GM21423 (cell line): Measurements from ENCODE around the gene KCNH1.
"Not testable (repeated sequence)": the region's sequence is repeated elsewhere in the genome, so short reads cannot be mapped to it uniquely, and the experiment has no call there.

Source experiments
- ATAC-seq: cut with Tn5 transposase; IDR thresholded peaks from one replicate; pipeline ENCODE4 v1.9.1; 2021; ENCODE audit warnings: mild to moderate bottlenecking, moderate library complexity; ENCODE audit not compliant: unreplicated experiment

KCNH1 gene

GRCh38 chr1:210692796-210693195 is 441.2 kb downstream of the KCNH1 start:
- ATAC-seq: peak; percentile 37

- ATAC-seq: no peak
Measured at GRCh38 chr1:210691039-210691610, 442.8 kb downstream of the KCNH1 start.

- no peak for ATAC-seq
Measured at GRCh38 chr1:210690236-210690635, 443.7 kb downstream of the KCNH1 start.

DNA sequence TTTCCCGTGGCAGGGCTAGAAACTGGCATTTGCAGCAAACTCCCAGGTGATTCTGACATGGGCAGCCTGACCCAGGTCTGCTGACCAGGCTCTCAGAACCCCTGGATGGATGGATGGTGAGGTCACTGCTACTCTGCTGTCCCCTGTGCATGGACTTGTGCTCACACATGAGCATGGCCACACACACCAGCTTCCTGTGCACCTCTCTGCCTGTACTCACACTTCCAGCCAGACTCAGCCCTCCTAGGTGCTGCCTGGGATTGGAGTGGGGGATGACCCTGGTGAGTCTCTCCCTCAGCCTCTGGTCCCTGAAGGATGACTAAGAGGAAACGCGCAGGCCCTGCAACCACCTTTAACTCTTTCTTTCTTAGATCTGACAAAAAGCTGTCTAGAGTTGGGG is 444.1 kb downstream of the KCNH1 start:
- no peak for ATAC-seq

DNA sequence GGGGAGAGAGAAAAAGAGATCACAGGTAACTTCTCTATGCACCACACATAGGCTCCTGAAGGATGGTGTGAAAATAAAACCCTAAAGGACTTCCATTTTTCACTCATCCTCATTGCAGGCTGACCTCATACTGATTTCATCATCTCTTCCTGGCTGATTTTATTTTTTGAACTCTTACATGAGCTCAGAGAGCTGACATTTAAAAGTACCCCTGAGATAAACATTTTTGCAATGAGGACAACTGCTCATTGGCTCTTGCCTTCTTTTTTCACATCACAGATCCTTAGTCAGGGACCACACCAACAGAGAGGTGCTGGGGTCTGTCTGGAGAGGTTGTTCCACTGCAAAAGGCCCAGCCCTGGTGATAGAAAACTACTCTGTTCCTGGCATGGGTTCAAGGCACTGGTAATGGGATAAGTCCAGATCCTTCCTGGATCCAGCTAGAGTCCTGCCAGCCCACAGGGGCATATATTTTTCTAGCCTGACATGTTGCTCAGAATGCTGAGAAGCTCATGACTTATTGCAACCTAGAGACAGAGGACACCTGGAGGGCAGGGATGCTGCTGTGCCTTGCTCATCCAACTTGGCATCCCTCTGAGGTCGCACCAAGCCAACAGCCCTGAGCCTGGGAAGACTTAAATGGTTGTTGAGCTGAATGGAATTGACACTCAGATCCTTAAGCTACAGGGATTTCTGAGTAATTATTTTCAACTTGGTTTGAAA is 445.3 kb downstream of the KCNH1 start:
- no peak for ATAC-seq

- no peak for ATAC-seq
Measured at GRCh38 chr1:210687582-210688279, 446.2 kb downstream of the KCNH1 start.

GRCh38 chr1:210686841-210687240 is 447.1 kb downstream of the KCNH1 start:
- no peak for ATAC-seq

- ATAC-seq: peak; percentile 7
Measured at GRCh38 chr1:210685295-210685650, 448.7 kb downstream of the KCNH1 start.

- ATAC-seq: peak; percentile 81
Measured at GRCh38 chr1:210684466-210685294, 449.3 kb downstream of the KCNH1 start.

GRCh38 chr1:210683403-210684047 is 450.4 kb downstream of the KCNH1 start:
- ATAC-seq: no peak

- no peak for ATAC-seq
Measured at GRCh38 chr1:210681158-210681557, 452.8 kb downstream of the KCNH1 start.

DNA sequence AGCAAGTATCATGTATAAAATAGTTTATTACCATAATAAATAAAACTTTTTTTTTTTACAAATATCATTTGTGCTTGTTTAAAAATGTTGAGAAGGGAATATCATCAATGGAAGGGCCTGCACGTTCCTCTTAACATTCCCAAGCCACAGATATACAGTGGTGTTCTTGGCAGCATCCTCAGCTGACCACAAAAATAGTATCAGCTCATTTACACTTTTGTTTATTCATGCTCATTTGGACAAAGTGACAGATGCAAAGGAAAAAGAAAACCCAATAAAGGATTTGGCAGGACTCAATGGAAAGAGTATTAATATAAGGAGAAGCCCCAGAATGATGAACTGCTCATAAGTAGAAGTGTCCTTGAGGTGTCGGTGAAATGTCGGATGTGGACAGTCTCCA is 455.6 kb downstream of the KCNH1 start:
- ATAC-seq: no peak

DNA sequence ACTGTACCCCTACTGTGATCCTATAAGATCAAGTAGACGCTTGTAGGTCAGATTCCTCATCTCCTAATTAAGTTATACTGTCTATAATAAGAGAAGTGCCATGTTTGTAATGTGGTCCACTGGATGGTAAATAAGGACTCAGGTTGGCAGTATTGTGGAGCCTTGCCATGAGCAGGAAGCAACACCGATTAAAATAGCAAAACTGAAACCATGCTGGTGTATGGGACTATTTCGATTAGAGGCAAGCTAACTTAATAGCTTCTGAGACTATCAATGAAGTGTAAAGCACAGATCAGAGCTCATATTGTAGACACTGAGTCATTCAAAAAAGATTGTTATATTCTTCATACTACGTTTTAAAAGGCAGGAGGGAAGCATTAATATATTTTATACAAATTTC is 456.4 kb downstream of the KCNH1 start:
- ATAC-seq: no peak

DNA sequence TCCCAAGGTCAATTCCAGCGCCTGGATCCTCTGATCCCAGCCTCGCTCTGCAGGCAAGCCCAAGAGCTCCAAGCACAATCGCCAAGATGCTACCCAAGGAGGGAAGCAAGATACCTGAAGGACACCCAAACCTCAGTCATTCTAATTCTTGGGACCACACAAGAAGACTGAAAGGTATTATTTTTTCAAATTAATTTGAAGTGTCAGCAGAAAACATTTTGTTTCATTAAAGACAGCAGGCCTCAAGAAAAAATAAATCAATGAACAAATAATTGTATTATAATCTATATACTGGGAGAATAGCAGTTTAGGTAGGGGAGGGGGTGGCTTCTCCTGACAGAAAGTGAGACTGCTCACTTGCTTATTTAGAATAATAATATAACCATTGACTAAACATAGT is 457.4 kb downstream of the KCNH1 start:
- ATAC-seq: no peak

DNA sequence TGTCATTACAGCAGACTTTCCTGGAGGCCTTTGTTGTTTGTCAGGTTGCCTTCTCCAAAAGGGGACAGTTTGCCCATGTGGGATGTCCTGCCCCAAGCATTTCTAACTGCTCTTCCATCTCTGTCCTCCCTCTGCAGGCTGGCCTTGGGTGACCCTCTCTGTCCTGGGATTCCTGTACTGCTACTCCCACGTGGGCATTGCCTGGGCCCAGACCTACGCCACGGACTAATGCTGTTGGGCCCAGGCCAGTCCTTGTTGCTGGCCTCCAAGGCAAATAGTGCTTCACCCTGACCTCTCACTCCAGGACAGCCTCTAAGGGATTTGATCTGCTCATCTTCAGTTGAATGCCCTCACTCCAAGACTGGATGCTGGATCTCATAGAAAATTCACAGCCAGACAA is 459.8 kb downstream of the KCNH1 start:
- no peak for ATAC-seq

DNA sequence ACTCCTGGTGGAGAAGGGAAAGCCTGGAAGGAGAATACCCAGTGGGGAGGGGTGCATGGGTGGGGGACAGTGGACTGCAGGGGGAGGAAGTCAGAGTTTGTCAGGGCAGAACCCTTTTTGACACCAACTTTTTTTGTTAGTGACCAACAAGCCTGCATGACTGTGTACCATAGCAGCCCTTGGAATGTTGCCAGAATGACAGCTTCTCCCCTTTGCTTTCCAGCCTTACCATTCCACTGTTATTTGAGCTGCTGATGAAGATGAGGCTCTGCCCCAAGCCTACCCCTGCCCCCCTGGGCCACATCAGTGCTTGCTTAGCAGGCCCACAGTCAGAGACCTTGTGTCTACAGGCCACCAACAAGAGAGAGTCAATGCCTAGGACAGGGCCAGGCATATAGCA is 464.0 kb downstream of the KCNH1 start:
- ATAC-seq: no peak

DNA sequence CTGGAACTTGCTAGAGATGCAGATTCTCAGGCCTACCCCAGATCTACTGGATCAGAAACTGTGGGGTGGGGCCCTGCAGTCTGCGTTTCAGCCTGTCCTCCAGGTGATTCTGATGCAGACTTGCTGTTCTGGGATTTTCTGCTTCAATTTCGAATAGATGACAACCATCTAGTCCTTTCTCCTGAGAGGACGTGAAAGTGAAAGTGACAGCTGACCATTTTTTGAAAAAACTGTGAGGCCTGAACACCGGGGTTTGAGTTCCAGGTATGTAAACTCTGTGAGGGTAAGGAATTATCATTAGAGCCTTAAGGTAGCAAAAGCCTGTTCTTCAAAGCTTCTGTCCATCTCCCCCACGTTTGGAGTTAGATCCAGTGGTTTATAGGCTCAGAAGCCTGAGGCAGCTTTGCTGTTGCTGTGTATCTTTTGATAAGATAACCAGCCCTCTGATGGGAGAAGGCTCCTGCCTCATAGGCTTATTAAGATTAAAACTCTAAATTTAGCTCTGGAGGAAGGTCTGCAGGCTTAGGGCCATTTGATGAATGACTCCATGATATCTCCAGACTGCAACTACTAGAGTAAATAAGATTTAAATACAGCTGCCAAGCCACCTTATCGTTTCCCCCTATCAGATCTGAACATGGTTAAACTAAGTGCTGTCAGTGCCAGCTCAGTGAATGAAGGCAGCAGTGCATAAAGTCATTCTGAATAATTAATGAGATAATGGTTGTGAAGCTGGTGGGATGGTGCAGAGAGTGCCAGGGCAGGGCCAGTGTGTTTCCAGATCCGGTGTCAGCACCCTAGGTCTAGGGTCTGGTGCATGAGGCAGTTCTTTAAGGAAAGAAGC is 470.0 kb downstream of the KCNH1 start:
- ATAC-seq: no peak

- ATAC-seq: no peak
Measured at GRCh38 chr1:210662291-210663050, 471.5 kb downstream of the KCNH1 start.

DNA sequence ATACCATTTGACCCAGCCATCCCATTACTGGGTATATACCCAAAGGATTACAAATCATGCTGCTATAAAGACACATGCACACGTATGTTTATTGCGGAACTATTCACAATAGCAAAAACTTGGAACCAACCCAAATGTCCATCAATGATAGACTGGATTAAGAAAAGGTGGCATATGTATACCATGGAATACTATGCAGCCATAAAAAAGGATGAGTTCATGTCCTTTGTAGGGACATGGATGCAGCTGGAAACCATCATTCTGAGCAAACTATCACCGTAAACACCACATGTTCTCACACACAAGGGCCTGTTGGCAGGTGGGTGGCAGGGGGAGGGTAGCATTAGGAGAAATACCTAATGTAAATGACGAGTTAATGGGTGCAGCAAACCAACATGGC is 472.4 kb downstream of the KCNH1 start:
- not testable (repeated sequence) for ATAC-seq
